NCI-H2107 treated with DMSO at 0.1 percent for 48 hours (cell line): ENCODE results near the gene STK10.
"Not testable (repeated sequence)": the region's sequence is repeated elsewhere in the genome, so short reads cannot be mapped to it uniquely, and the experiment has no call there.

Source experiments
- DNase-seq: peaks from one replicate; lab custom pipeline; 2025; ENCODE audit not compliant: unreplicated experiment; lab: John Stamatoyannopoulos, UW

The STK10 gene

GRCh38 chr5:172028167-172028566 is 159.9 kb downstream of the STK10 start:
- no peak for DNase-seq

- not testable (repeated sequence) for DNase-seq
These were observed 167.8 kb downstream of the STK10 start for GRCh38 chr5:172020110-172020786.

- DNase-seq, result no peak
These were observed 172.7 kb downstream of the STK10 start for GRCh38 chr5:172015346-172015745.

- peak; percentile 3 for DNase-seq
These were observed 177.7 kb downstream of the STK10 start for GRCh38 chr5:172010278-172010677.

- DNase-seq, result no peak
These were observed 178.3 kb downstream of the STK10 start for GRCh38 chr5:172009536-172010270.

GRCh38 chr5:172008689-172009141 is 179.3 kb downstream of the STK10 start:
- DNase-seq, result no peak

- no peak for DNase-seq
These were observed 179.9 kb downstream of the STK10 start for GRCh38 chr5:172008111-172008455.

- DNase-seq, result no peak
These were observed 180.6 kb downstream of the STK10 start for GRCh38 chr5:172007175-172008110.

- peak; percentile 61 for DNase-seq
These were observed 181.5 kb downstream of the STK10 start, which contains the start of gene FBXW11 for GRCh38 chr5:172006321-172007174. TSS of gene FBXW11 (minus strand) at chr5:172006638. CDS start at chr5:172006502, 136 bp downstream.

- no peak for DNase-seq
These were observed 182.2 kb downstream of the STK10 start for GRCh38 chr5:172005708-172006320.

- DNase-seq, result no peak
These were observed 183.2 kb downstream of the STK10 start for GRCh38 chr5:172004824-172005237.

GRCh38 chr5:172003746-172004145 is 184.3 kb downstream of the STK10 start:
- DNase-seq, result no peak

GRCh38 chr5:172002840-172003512 is 185.0 kb downstream of the STK10 start:
- no peak for DNase-seq

GRCh38 chr5:172002310-172002709 is 185.7 kb downstream of the STK10 start:
- no peak for DNase-seq

GRCh38 chr5:171999877-172000276 is 188.1 kb downstream of the STK10 start:
- no peak for DNase-seq

- no peak for DNase-seq
These were observed 188.9 kb downstream of the STK10 start for GRCh38 chr5:171999100-171999499.

- no peak for DNase-seq
These were observed 191.0 kb downstream of the STK10 start for GRCh38 chr5:171997011-171997410.

- no peak for DNase-seq
These were observed 195.2 kb downstream of the STK10 start for GRCh38 chr5:171992813-171993212.

- no peak for DNase-seq
These were observed 195.7 kb downstream of the STK10 start for GRCh38 chr5:171992305-171992704.
